Stimulated activated CD8-positive, alpha-beta memory T cell treated with anti-CD3 and anti-CD28 coated beads, Interleukin-4, amount 100 ng/mL, for 1 hour (primary cell): ENCODE results near the gene ZDHHC8.

Experiments used
- DNase-seq, 2 donors: peaks; one replicate each; pipeline ENCODE4 v3.0.0-alpha.2; 2020; ENCODE audit warnings: low read depth in 2 of 2, low spot score in 1 of 2

ZDHHC8 gene

GRCh38 chr22:20177217-20177911 is 45.8 kb downstream of the ZDHHC8 start:
- DNase-seq = no peak

DNA sequence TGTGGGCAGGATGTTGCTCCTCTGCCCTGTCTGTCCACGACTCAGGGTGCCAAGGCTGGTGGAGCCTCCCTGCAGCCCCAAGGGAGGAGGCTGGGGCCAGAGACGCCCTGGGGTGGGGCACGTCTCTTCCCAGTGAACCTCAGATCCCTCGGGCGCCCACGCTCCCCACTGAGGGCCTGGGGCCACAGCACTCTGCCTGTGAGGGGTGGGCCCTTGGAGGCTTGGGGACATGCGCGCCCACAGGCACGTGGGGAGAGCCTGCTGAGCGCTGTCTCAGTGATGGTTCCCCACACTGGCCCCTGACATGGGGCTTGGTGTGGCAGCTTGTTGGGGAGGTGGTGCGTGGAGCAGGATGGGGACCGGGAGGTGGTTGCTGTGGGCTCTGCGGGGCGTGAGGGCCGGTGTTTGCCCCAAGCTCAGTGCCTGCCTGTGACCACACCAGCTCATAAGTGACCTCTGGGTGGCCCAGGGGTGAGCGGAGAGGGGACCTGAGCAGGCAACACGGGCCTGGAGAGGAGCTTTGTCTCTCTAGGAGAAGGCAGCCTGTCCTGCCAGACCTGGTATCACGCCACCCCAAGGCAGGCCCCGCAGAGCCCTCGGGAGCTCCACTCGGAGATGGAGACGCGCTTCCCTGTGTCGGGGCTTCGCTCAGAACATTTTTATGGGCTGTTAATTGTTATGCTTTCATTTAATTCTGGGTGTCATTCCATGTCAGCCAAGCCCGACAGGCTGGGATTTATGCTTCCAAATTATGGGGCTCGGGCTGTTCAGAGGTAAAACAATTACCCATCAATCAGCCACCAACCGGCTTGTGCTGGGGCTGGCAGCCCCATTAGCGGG is 46.7 kb downstream of the ZDHHC8 start:
- DNase-seq = no peak

DNA sequence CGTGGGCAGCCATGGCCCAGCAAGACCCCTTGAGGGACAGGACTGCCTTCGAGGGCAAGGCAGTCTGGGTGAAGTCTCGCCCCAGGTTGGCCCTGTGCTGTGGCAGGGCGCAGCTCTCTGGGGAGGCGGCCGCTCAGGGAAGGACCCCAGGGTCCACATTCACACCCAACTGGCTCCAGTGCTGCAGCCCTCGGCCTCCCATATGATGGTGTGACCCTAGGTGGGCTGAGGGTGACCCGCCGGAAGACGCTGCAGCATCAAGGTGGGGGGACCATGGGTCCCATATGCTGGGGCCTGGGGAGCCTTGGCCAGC is 47.3 kb downstream of the ZDHHC8 start:
- DNase-seq = no peak

- DNase-seq = no peak
Measured at GRCh38 chr22:20179455-20180244, 48.0 kb downstream of the ZDHHC8 start.

DNA sequence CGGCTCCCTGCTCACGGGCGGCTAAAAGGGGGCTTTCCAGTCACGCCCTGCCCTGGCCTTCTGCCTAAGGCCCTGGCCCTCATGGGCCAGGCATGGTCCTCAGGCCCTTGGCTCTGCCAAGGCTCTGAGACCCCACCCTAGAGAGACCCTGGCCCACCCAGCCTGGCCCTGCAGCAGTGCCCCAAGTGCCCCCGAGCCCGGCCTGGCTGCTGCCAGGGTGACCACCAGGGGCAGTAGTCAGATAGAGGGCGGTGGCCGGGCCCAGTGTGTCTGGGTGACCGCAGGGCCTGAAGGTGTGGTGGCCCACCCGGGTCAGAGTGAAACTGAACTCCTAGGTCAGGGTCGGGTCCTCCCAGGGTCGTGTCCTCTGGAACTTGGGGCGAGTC is 48.6 kb downstream of the ZDHHC8 start:
- no peak for DNase-seq

- DNase-seq = no peak
Measured at GRCh38 chr22:20180640-20181039, 49.0 kb downstream of the ZDHHC8 start.

- DNase-seq = no peak
Measured at GRCh38 chr22:20181194-20181883, 49.7 kb downstream of the ZDHHC8 start.

GRCh38 chr22:20181884-20182236 is 50.3 kb downstream of the ZDHHC8 start:
- DNase-seq = no peak

- no peak for DNase-seq
Measured at GRCh38 chr22:20182365-20182764, 50.8 kb downstream of the ZDHHC8 start.

GRCh38 chr22:20183101-20183500 is 51.5 kb downstream of the ZDHHC8 start:
- no peak for DNase-seq

- no peak for DNase-seq
Measured at GRCh38 chr22:20183823-20184222, 52.2 kb downstream of the ZDHHC8 start.

DNA sequence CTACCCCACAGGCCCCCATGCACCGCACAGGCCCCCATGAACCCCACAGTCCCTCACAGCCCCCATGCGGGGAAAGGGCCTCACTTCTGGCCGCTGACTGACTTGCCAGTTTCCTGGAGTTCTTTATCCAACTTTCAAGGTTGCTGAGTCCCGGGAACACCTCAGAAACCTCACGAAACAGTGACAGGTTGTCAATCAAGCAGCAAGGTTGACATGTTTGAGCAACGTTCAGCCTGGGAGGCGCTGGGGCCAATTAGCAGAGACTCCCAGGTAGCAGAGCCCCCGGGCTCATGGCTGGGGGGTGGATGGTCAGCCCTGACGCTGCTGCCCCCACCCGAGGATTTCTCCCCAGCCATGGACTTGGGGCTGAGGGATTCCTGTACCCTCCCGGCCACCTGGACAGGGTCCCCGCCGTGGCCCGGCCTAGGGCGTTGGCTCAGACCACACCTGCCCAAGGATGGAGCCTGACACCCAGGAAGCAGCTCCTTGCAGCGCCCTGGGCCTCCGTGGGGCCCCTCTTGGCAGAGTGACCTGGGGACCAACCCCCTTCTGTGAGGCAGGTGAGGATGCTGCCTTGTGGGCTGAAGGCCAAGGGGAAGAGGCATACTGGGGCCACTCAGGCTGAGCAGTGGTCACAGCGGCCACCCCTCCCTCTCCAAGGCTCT is 53.0 kb downstream of the ZDHHC8 start:
- no peak for DNase-seq

- no peak for DNase-seq
Measured at GRCh38 chr22:20185750-20186149, 54.1 kb downstream of the ZDHHC8 start.

- no peak for DNase-seq
Measured at GRCh38 chr22:20186183-20186870, 54.7 kb downstream of the ZDHHC8 start.

GRCh38 chr22:20186871-20187546 is 55.4 kb downstream of the ZDHHC8 start:
- DNase-seq = no peak

DNA sequence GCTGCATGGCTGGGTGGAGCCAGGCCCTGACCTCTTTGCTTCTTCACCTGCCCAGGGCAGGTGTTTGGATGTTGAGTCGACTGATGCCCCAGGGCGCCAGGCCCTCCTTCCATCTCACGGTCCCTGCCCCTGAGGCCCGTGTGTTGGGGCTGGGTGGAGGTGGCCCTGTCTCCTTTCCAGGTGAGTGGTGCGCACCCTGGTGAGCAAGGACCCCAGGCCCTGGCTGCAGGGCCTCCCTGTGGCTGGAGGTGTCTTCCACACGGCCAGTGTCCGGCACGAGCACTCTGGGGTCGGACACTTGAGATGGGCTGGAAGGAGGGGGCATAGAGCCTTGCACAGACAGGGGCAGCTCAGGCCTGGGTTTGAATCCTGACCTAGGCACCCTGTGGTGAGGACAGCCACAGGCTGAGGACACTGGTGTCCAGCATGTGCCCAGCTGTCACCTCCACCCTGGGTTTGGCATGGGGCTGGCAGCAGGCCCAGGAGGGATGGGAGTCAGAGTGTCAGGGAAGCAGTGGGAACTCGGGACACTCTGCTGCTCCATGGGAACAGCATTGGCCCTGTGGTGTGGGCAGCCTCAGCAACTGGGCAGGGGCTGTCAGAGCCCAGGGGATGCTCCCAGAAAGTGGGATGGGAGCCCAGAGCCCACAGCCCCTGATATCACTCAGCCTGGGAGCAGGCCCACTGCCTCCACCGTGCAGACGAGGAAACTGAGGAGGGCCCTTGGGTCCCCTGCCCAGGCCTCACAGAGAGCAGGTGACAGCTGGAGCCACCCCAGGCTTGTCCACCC is 56.4 kb downstream of the ZDHHC8 start:
- DNase-seq = no peak

- no peak for DNase-seq
Measured at GRCh38 chr22:20188567-20188877, 56.9 kb downstream of the ZDHHC8 start.

- DNase-seq = no peak
Measured at GRCh38 chr22:20191000-20191515, 59.5 kb downstream of the ZDHHC8 start.

DNA sequence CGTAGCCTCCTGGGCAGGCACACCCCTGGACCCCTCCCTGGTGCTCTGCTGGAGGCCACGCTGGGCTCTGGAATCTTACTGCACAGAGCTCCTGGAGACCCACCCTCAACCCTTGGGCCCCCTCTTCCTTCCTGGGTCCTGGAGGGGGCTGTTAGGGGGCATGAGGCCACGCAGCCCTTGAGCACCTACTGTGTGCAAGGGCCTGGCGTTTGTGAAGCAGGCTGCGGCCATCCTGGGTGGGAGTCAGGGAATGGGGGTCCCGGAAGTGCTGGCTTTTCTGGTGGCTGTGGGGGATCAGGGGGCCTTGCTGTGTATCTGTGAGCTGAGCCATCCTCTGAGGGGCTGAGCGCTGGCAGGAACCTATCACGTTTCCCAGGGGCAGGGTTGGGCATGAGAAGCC is 60.2 kb downstream of the ZDHHC8 start:
- no peak for DNase-seq
